ENCODE results near the gene CACNA1B. TPM values are rescaled to one million over a fixed set of nuclear protein-coding genes. Genes with fewer than 3 reads are reported as not detected.
"Not testable (repeated sequence)": the region's sequence is repeated elsewhere in the genome, so short reads cannot be mapped to it uniquely, and the experiment has no call there.

CACNA1B gene
- total and polyA plus RNA-seq, 2 donors (not counting 1 experiment from before 2014, with no cell fraction given), result 0.15 TPM; not detected in 1

- H3K27me3 Mint-ChIP-seq, result peaks cover 12% of the 10 kb centered on the region
- H3K9me3 Mint-ChIP-seq (ENCODE audit: insufficient read depth); POLR2A ChIA-PET; H4K20me1 ChIP-seq (ENCODE audit: control insufficient read depth, insufficient read depth, low read length, poor library complexity, severe bottlenecking); H3K36me3 ChIP-seq (replicated peaks in 1 of 2; ENCODE audit: control extremely low read depth in 1 of 2, control insufficient read depth in 1 of 2, extremely low read depth in 1 of 2, insufficient read depth in 2 of 2, low read length in 1 of 2); H3K9me3 ChIP-seq (ENCODE audit: control extremely low read depth in 1 of 3, control insufficient read depth in 2 of 3, insufficient read depth in 1 of 3, low read length in 2 of 3); H3K79me2 ChIP-seq (ENCODE audit: control insufficient read depth, insufficient read depth, low read length); ATAC-seq (ENCODE audit: low read depth); H3K4me2 ChIP-seq (replicated peaks; ENCODE audit: low read depth, low read length, poor library complexity, severe bottlenecking); H3K27me3 ChIP-seq (replicated peaks in 1 of 4; ENCODE audit: control extremely low read depth in 1 of 4, control insufficient read depth in 3 of 4, insufficient read depth in 4 of 4, low read length in 3 of 4); H3K9ac ChIP-seq (ENCODE audit: low read length); DNase-seq; H2AFZ ChIP-seq (ENCODE audit: insufficient read depth, low read depth, low read length, poor library complexity, severe bottlenecking); H3K4me1 ChIP-seq (ENCODE audit: control insufficient read depth in 2 of 2, insufficient read depth in 2 of 2, low read length in 2 of 2); H3K4me3 Mint-ChIP-seq; CTCF ChIA-PET; H3K27ac ChIP-seq (ENCODE audit: low read length in 2 of 2); H3K4me1 Mint-ChIP-seq; H3K27ac Mint-ChIP-seq; H3K4me3 ChIP-seq (ENCODE audit: control extremely low read depth in 1 of 5, extremely low read depth in 1 of 5, insufficient read depth in 1 of 5, low read depth in 2 of 5, low read length in 4 of 5); intact Hi-C loops (cut with micrococcal nuclease): not testable (repeated sequence)
- WGBS (ENCODE audit: insufficient coverage), result 92% methylated on average over 4 of the region's 12 CpGs
Measured at GRCh38 chr9:137885121-137885520, 7.5 kb downstream of the CACNA1B start.

DNA sequence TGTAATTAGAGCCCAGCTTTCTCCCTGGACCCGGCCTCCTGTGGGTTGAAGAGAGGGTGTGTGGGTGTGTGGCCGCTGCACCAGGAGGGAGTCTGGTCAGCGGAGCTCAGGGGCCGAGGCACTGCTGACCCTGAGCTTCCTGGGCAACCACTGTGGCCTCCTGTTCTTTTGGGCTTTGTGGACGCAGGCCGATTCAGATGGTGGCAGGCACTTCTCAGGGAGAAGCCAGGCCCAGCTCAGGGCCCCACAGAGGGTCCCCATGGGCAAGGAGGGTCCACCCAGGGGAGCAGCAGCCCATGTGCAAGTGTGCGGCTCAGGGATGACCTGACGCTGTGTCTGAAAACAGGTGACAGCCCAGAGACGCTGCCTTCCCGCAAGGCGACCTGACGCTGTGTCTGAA, 11.0 kb downstream of the CACNA1B start:
- POLR2A ChIA-PET, result not testable (repeated sequence)

GRCh38 chr9:137889966-137890365, 12.4 kb downstream of the CACNA1B start:
- not testable (repeated sequence) for H3K27ac Mint-ChIP-seq; ATAC-seq (ENCODE audit: low read depth)

More for the DNA sequence above, 11.0 kb downstream of the CACNA1B start:
- H4K20me1 ChIP-seq (ENCODE audit: control insufficient read depth, insufficient read depth, low read length, poor library complexity, severe bottlenecking); ATAC-seq (ENCODE audit: low read depth); H3K27me3 Mint-ChIP-seq; DNase-seq; H3K4me2 ChIP-seq (replicated peaks; ENCODE audit: low read depth, low read length, poor library complexity, severe bottlenecking); H3K4me1 Mint-ChIP-seq; H3K4me1 ChIP-seq (ENCODE audit: control insufficient read depth in 2 of 2, insufficient read depth in 2 of 2, low read length in 2 of 2); H3K27ac Mint-ChIP-seq; H3K9me3 Mint-ChIP-seq (ENCODE audit: insufficient read depth); H3K4me3 ChIP-seq (ENCODE audit: control extremely low read depth in 1 of 5, extremely low read depth in 1 of 5, insufficient read depth in 1 of 5, low read depth in 2 of 5, low read length in 4 of 5); H3K79me2 ChIP-seq (ENCODE audit: control insufficient read depth, insufficient read depth, low read length); H3K27me3 ChIP-seq (replicated peaks in 1 of 4; ENCODE audit: control extremely low read depth in 1 of 4, control insufficient read depth in 3 of 4, insufficient read depth in 4 of 4, low read length in 3 of 4); CTCF ChIA-PET; H3K36me3 ChIP-seq (replicated peaks in 1 of 2; ENCODE audit: control extremely low read depth in 1 of 2, control insufficient read depth in 1 of 2, extremely low read depth in 1 of 2, insufficient read depth in 2 of 2, low read length in 1 of 2); H3K9ac ChIP-seq (ENCODE audit: low read length); H2AFZ ChIP-seq (ENCODE audit: insufficient read depth, low read depth, low read length, poor library complexity, severe bottlenecking); H3K4me3 Mint-ChIP-seq; H3K9me3 ChIP-seq (ENCODE audit: control extremely low read depth in 1 of 3, control insufficient read depth in 2 of 3, insufficient read depth in 1 of 3, low read length in 2 of 3); intact Hi-C loops (cut with micrococcal nuclease); H3K27ac ChIP-seq (ENCODE audit: low read length in 2 of 2): not testable (repeated sequence)
- WGBS (ENCODE audit: insufficient coverage), result 84% methylated on average over 9 of the region's 12 CpGs

GRCh38 chr9:137890768-137891587, 13.4 kb downstream of the CACNA1B start:
- ATAC-seq (ENCODE audit: low read depth); H2AFZ ChIP-seq (ENCODE audit: insufficient read depth, low read depth, low read length, poor library complexity, severe bottlenecking); H3K79me2 ChIP-seq (ENCODE audit: control insufficient read depth, insufficient read depth, low read length); intact Hi-C loops (cut with micrococcal nuclease); H3K9me3 Mint-ChIP-seq (ENCODE audit: insufficient read depth); H3K4me1 Mint-ChIP-seq; H3K27me3 ChIP-seq (replicated peaks in 1 of 4; ENCODE audit: control extremely low read depth in 1 of 4, control insufficient read depth in 3 of 4, insufficient read depth in 4 of 4, low read length in 3 of 4); POLR2A ChIA-PET; H3K36me3 ChIP-seq (replicated peaks in 1 of 2; ENCODE audit: control extremely low read depth in 1 of 2, control insufficient read depth in 1 of 2, extremely low read depth in 1 of 2, insufficient read depth in 2 of 2, low read length in 1 of 2); H3K9ac ChIP-seq (ENCODE audit: low read length); CTCF ChIA-PET; H3K4me3 ChIP-seq (ENCODE audit: control extremely low read depth in 1 of 5, extremely low read depth in 1 of 5, insufficient read depth in 1 of 5, low read depth in 2 of 5, low read length in 4 of 5); H3K9me3 ChIP-seq (ENCODE audit: control extremely low read depth in 1 of 3, control insufficient read depth in 2 of 3, insufficient read depth in 1 of 3, low read length in 2 of 3); H3K27me3 Mint-ChIP-seq; H4K20me1 ChIP-seq (ENCODE audit: control insufficient read depth, insufficient read depth, low read length, poor library complexity, severe bottlenecking); H3K4me1 ChIP-seq (ENCODE audit: control insufficient read depth in 2 of 2, insufficient read depth in 2 of 2, low read length in 2 of 2); H3K27ac Mint-ChIP-seq; H3K27ac ChIP-seq (ENCODE audit: low read length in 2 of 2); DNase-seq; H3K4me2 ChIP-seq (replicated peaks; ENCODE audit: low read depth, low read length, poor library complexity, severe bottlenecking); H3K4me3 Mint-ChIP-seq: not testable (repeated sequence)
- WGBS (ENCODE audit: insufficient coverage), result 80% methylated on average over 15 of the region's 24 CpGs

More at GRCh38 chr9:137889966-137890365, 12.4 kb downstream of the CACNA1B start:
- H3K27ac ChIP-seq (ENCODE audit: low read length in 2 of 2); POLR2A ChIA-PET; H3K4me3 ChIP-seq (ENCODE audit: control extremely low read depth in 1 of 5, extremely low read depth in 1 of 5, insufficient read depth in 1 of 5, low read depth in 2 of 5, low read length in 4 of 5); H2AFZ ChIP-seq (ENCODE audit: insufficient read depth, low read depth, low read length, poor library complexity, severe bottlenecking); CTCF ChIA-PET; H3K79me2 ChIP-seq (ENCODE audit: control insufficient read depth, insufficient read depth, low read length); H3K4me1 ChIP-seq (ENCODE audit: control insufficient read depth in 2 of 2, insufficient read depth in 2 of 2, low read length in 2 of 2); H3K27me3 ChIP-seq (replicated peaks in 1 of 4; ENCODE audit: control extremely low read depth in 1 of 4, control insufficient read depth in 3 of 4, insufficient read depth in 4 of 4, low read length in 3 of 4); H3K4me1 Mint-ChIP-seq; H3K4me2 ChIP-seq (replicated peaks; ENCODE audit: low read depth, low read length, poor library complexity, severe bottlenecking); H3K27me3 Mint-ChIP-seq; intact Hi-C loops (cut with micrococcal nuclease); H3K4me3 Mint-ChIP-seq; H4K20me1 ChIP-seq (ENCODE audit: control insufficient read depth, insufficient read depth, low read length, poor library complexity, severe bottlenecking); DNase-seq; H3K36me3 ChIP-seq (replicated peaks in 1 of 2; ENCODE audit: control extremely low read depth in 1 of 2, control insufficient read depth in 1 of 2, extremely low read depth in 1 of 2, insufficient read depth in 2 of 2, low read length in 1 of 2); H3K9ac ChIP-seq (ENCODE audit: low read length); H3K9me3 Mint-ChIP-seq (ENCODE audit: insufficient read depth); H3K9me3 ChIP-seq (ENCODE audit: control extremely low read depth in 1 of 3, control insufficient read depth in 2 of 3, insufficient read depth in 1 of 3, low read length in 2 of 3): not testable (repeated sequence)
- no CpG with 5 or more reads among the region's 14 CpGs for WGBS (ENCODE audit: insufficient coverage)
